ENCODE results near the gene UBN2.
A peak's percentile ranks its signal among the peaks of the same experiment; 100 is the strongest.

Gene UBN2

GRCh38 chr7:139351027-139351426 is 120.0 kb downstream of the UBN2 start:
- TF ChIP-seq HDGF (IDR thresholded peaks at IDR 0.05; ENCODE audit: borderline replicate concordance), result no peak
- no peak for TF ChIP-seq BHLHE40 (IDR thresholded peaks at IDR 0.05; ENCODE audit: borderline replicate concordance)
- no peak for TF ChIP-seq L3MBTL2 (conservative IDR thresholded peaks at IDR 0.05)
- no peak for TF ChIP-seq TARDBP (IDR thresholded peaks at IDR 0.05)
- TF ChIP-seq LEF1 (IDR thresholded peaks at IDR 0.05; ENCODE audit: borderline replicate concordance), result no peak
- no peak for TF ChIP-seq CTBP1 (IDR thresholded peaks at IDR 0.05; ENCODE audit: borderline replicate concordance)
- no peak for TF ChIP-seq FOXA1 (IDR thresholded peaks at IDR 0.05)
- no peak for TF ChIP-seq ELF4 (IDR thresholded peaks at IDR 0.05)
- no peak for TF ChIP-seq ZNF384 (IDR thresholded peaks at IDR 0.05)
- no peak for TF ChIP-seq FOXK2 (IDR thresholded peaks at IDR 0.05)
- POLR2A ChIA-PET, result interaction anchor here (1.0 kb wide), 1 partner anchor 9 kb away, joined by 4 read pairs; the partner anchor contains the start of gene LUC7L2
- CTCF ChIA-PET, result interaction anchor here (0.6 kb wide), 1 partner anchor 579 kb away, joined by 3 read pairs; no protein-coding TSS in a partner anchor
- DNase-seq (ENCODE audit: extremely low spot score), result no peak

DNA sequence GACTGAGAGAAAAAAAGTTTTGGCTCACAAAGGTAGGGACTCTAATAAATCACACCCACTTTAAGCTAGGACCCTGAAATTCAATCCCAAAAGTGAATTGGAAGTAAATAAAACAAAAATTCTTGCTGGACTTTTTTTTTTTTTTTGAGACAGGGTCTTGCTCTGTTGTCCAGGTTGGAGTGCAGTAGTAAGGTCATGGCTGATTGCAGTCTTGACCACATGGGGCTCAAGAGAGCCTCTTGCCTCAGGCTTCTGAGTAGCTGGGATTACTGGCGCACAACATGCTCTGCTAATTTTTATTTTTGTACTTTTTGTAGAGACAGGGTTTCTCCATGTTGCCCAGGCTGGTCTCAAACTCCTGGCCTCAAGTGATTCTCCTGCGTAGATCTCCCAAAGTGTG is 123.7 kb downstream of the UBN2 start:
- CTCF ChIA-PET, result interaction anchor here (0.8 to 1.1 kb wide), 2 partner anchors 15 kb away, joined by 3 to 4 read pairs; no protein-coding TSS in a partner anchor
- TF ChIP-seq ZNF384 (IDR thresholded peaks at IDR 0.05) (peak; percentile 76), ARNT (IDR thresholded peaks at IDR 0.05) (no peak)

DNA sequence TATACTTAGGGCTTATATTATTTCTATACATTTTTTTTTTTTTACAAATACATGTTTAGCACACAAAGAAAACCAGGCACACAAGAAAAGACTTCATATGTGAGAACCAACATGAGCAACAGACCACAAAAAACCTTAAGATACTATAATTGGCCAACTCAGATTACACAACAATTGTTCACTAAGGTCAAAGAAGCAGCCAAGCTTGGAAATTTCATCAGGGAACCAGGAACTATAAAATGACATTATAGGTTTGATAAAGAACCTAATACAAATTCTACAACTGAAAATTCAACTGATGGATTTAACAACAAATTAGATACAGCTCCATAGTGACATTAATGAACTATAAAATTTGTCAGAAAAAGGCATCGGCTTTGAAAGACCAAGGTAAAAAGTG is 124.3 kb downstream of the UBN2 start:
- ChIA-PET POLR2A (interaction anchor here (2.4 kb wide), 1 partner anchor 12 kb away, joined by 11 read pairs; no protein-coding TSS in a partner anchor), CTCF (no interaction called here)
- DNase-seq (ENCODE audit: extremely low spot score), result no peak
- no peak for TF ChIP-seq FOXM1 (IDR thresholded peaks at IDR 0.05; ENCODE audit: borderline replicate concordance)

More for the DNA sequence above, 123.7 kb downstream of the UBN2 start:
- DNase-seq (ENCODE audit: extremely low spot score), result no peak
- POLR2A ChIA-PET, result interaction anchor here (2.4 kb wide), 1 partner anchor 12 kb away, joined by 11 read pairs; no protein-coding TSS in a partner anchor
